ENCODE results near the gene ZNF335.

- TF ChIP-seq POLR2AphosphoS5 (IDR thresholded peaks at IDR 0.05) (no peak), CTCF (IDR thresholded peaks at IDR 0.05) (no peak), POLR2A (IDR thresholded peaks at IDR 0.05) (no peak)
Observed at GRCh38 chr20:45999557-46000261, 27.7 kb upstream of the ZNF335 start.

All from breast epithelium (tissue), 3 donors.